ENCODE measurements around the gene PAIP2B.

Gene PAIP2B

DNA sequence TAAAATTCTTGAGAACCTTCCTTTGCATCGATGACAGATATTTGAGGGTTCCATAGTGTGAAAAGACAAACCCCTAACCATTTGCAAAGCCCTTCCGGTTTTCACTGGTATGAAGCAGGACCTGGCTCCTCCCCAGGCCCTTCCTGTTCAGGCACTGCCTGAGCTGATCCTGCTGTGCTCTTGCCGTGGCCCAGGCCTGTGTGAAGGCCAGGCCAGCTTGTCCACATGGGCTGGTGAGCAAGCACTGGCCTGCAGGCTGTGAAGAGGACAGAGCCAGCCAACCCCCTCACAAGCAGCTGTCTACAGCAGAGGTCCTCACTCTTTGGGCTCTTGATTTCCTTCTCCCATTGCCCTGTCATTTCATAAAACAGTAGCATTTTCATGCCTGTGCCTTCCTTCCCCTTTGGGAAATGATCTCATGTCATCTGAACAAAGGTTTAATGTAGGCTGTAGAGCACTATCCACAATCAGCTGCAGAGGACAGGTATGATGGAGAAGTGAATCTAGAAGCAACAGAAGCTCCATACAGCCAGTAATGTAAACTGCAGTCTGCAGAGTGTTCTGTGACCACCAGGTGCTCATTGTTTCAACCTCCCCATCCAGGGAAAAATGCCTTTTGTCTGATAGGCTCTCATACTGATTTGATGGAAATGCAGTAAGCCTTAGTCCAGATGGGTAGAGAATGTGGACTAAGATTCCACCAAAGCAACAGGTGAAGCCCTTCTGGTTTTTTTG, 76.7 kb downstream of the PAIP2B start:
- no peak for DNase-seq

DNA sequence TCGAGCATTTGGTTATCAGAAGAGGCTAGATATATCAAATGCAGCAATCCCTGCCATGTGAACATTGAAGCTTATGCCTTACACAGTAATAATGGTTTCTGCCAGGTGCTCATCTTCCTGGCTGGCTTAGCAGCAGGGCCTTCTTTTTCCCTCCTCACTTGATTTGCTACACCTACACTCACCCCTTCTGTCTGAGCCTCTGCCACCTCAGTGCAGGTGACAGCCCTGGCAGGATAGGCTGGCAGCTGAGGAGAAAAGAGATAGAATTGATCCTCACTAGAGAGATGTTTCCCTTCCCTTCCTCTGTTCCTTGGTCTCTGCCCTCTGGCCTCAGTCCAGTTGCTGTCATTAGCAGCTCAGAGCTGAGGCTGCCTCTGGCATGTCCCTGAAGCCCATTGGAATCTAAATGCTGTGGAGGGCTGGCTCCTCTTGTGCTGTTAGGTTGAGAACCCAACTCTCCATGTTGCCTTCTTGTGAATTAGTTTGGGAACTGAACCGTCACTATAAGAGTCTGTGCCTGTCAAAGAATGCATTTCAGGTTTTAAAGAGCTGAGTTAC, 78.3 kb downstream of the PAIP2B start:
- DNase-seq = no peak

DNA sequence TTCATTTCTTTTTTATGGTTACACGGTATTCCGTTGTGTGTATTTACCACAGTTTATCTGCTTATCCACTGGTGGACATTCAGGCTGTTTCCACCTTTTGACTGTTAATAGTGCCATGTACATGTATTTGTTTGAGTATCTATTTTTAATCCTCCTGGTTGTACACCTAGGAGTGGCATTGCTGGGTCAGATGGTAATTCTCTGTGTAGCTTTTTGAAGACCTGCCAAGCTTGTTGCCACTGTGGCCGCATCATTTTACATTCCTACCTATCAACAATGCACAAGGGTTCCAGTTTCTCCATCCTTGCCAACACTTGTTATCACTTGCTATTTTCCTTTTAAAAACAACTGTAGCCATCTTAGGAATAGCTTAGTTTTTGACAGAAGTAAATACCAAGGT, 83.1 kb downstream of the PAIP2B start:
- DNase-seq = no peak

DNA sequence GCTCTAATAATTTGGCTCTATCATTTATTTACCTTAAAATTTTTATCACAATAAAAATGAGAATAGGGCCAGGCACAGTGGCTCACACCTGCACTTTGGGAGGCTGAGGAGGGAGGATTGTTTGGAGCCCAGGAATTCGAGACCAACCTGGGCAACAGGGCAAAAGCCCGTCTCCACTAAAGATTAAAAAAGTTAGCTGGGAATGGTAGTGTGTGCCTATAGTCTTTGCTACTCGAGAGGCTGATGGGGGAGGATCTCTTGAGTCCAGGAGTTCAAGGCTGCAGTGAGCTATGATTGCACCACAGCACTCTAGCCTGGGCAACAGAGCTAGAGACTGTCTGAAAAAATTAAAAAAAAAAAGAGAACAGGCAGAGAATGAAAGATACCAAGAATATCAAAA, 90.7 kb downstream of the PAIP2B start:
- no peak for DNase-seq

DNA sequence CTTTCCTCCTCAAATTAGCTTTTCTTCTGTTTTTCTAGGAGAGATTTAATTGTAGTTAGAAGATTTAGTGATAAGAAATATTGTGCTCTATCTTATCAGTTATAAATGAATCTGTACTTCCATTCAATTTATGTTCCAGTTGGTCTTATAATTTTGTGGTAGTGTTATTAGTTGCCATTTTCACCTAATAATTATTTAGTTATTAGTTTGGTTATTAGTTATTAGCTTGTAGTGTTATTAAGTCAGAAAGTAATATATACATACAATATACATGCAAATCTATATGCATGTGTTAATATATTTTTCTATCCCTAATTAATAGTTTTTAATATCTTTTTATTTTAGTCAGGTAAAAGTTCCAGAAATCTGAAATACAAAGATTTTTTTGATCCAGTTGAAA, 93.3 kb downstream of the PAIP2B start:
- DNase-seq = no peak
